Body of pancreas (tissue), 4 donors: ENCODE measurements around the gene KRT34. TPM values are rescaled to one million over a fixed set of nuclear protein-coding genes. Genes with fewer than 3 reads are reported as not detected.

Source experiments
- ATAC-seq: fragments of 150-250 bp; one replicate; pipeline ENCODE4 v1.9.1; 2016
- DNase-seq, 4 donors: peaks; one replicate each; pipeline ENCODE4 v3.0.0-alpha.2; 2019
- H3K27ac ChIP-seq, 4 donors: fragments of 200-600 bp; sonication (generic); 1 replicate in 3 of 4; 2 replicates in 1 of 4; pipeline versions ENCODE4 v1.5.1 to v1.6.1; 2016 to 2019; ENCODE audit warnings: mild to moderate bottlenecking in 1 of 4, mixed read lengths in 1 of 4, moderate library complexity in 1 of 4
- H3K27me3 ChIP-seq, 2 donors: fragments of 200-600 bp; sonication (generic); one replicate each; pipeline ENCODE4 v1.6.0; 2016; ENCODE audit warnings: mild to moderate bottlenecking in 1 of 2
- H3K36me3 ChIP-seq, 2 donors: fragments of 200-600 bp; sonication (generic); replicated peaks in 1 of 2; 2 replicates each; pipeline ENCODE4 v1.5.1; 2016; ENCODE audit warnings: low read depth in 2 of 2; ENCODE audit not compliant: insufficient read depth in 1 of 2
- H3K4me1 ChIP-seq: fragments of 200-600 bp; sonication (generic); one replicate; pipeline ENCODE4 v1.6.0; 2016
- H3K4me3 ChIP-seq, 2 donors: fragments of 200-600 bp; sonication (generic); 1 replicate in 1 of 2; 2 replicates in 1 of 2; pipeline ENCODE4 v1.5.1; 2016 to 2019
- H3K9me3 ChIP-seq, 3 donors: fragments of 200-600 bp; sonication (generic); 1 replicate in 2 of 3; 2 replicates in 1 of 3; pipeline ENCODE4 v1.5.1; 2016
- CTCF ChIP-seq, 7 experiments: fragments of 450-650 bp in 4 of 7; fragments of 200-600 bp in 3 of 7; sonication (generic) in 3 of 7; IDR thresholded peaks; one replicate each; pipeline ENCODE4 v1.5.1; 2016 to 2019; ENCODE audit warnings: antibody characterized with exemption in 7 of 7
- POLR2A ChIP-seq, 3 donors: fragments of 450-650 bp; IDR thresholded peaks; one replicate each; pipeline ENCODE4 v1.6.1; 2016; ENCODE audit warnings: antibody characterized with exemption in 3 of 3, mild to moderate bottlenecking in 2 of 3
- WGBS, 2 donors: methylation state at CpG; one replicate each; pipeline ENCODE4 v1.1.5; 2017; 5-methylcytosine and 5-hydroxymethylcytosine counted together
- intact Hi-C: fragments of 100-400 bp; cut with DNase I; formaldehyde crosslinking; loops from one replicate; pipeline ENCODE4 v1.15.1; 2023
- total RNA-seq, 2 donors: library from RNA; depleted of rRNA; stranded (reverse); fragments of >200 nt; gene quantifications; one replicate each; pipeline ENCODE4 v1.1.0, GENCODE V29; 2016

Gene KRT34
- total RNA-seq, 2 donors from 2014 or later = not detected

GRCh38 chr17:41421617-41422016 is 39.5 kb upstream of the KRT34 start:
- H3K4me3 ChIP-seq = no peak overlapping the region
- no peak for TF ChIP-seq CTCF (IDR thresholded peaks at IDR 0.05)
- no peak for TF ChIP-seq POLR2A (IDR thresholded peaks at IDR 0.05)
- DNase-seq (no peak), ATAC-seq (no peak)
- intact Hi-C loops = no loop called here
- no peak overlapping the region for H3K27ac ChIP-seq
- no peaks in the 10 kb centered on the region for H3K27me3 ChIP-seq
- H3K9me3 ChIP-seq = no peaks in the 10 kb centered on the region
- H3K36me3 ChIP-seq = no peaks in the 10 kb centered on the region
- H3K4me1 ChIP-seq = no peaks in the 10 kb centered on the region
- 57 to 71% methylated on average over 4 of the region's 4 CpGs for WGBS, 2 donors

- ATAC-seq (no peak), DNase-seq (no peak)
- TF ChIP-seq POLR2A (IDR thresholded peaks at IDR 0.05) (no peak), CTCF (IDR thresholded peaks at IDR 0.05) (no peak)
- Histone ChIP-seq H3K4me1 (no peaks in the 10 kb centered on the region), H3K36me3 (no peaks in the 10 kb centered on the region), H3K4me3 (no peak overlapping the region), H3K27me3 (no peaks in the 10 kb centered on the region), H3K27ac (no peak overlapping the region), H3K9me3 (no peaks in the 10 kb centered on the region)
- intact Hi-C loops = no loop called here
- 56 to 73% methylated on average over 7 to 9 of the region's 9 CpGs for WGBS, 2 donors
Measured at GRCh38 chr17:41421116-41421515, 39.0 kb upstream of the KRT34 start.

- no peak for ATAC-seq
- 53 to 71% methylated on average over 4 of the region's 4 CpGs for WGBS, 2 donors
- intact Hi-C loops = no loop called here
Measured at GRCh38 chr17:41420134-41420533, 38.0 kb upstream of the KRT34 start.

GRCh38 chr17:41419716-41420115 is 37.6 kb upstream of the KRT34 start:
- Histone ChIP-seq H3K36me3 (no peaks in the 10 kb centered on the region), H3K4me3 (no peak overlapping the region), H3K9me3 (no peaks in the 10 kb centered on the region), H3K27me3 (no peaks in the 10 kb centered on the region), H3K4me1 (no peaks in the 10 kb centered on the region), H3K27ac (no peak overlapping the region)
- no peak for DNase-seq
- WGBS, 2 donors = 85 to 93% methylated on average over 4 of the region's 4 CpGs
- intact Hi-C loops = no loop called here
- ATAC-seq = no peak
- TF ChIP-seq POLR2A (IDR thresholded peaks at IDR 0.05) = no peak
- no peak for TF ChIP-seq CTCF (IDR thresholded peaks at IDR 0.05)

More at GRCh38 chr17:41420134-41420533, 38.0 kb upstream of the KRT34 start:
- no peaks in the 10 kb centered on the region for H3K9me3 ChIP-seq
- DNase-seq = no peak
- H3K4me1 ChIP-seq = no peaks in the 10 kb centered on the region
- TF ChIP-seq POLR2A (IDR thresholded peaks at IDR 0.05) (no peak), CTCF (IDR thresholded peaks at IDR 0.05) (no peak)
- no peaks in the 10 kb centered on the region for H3K27me3 ChIP-seq
- H3K36me3 ChIP-seq = no peaks in the 10 kb centered on the region
- H3K27ac ChIP-seq = no peak overlapping the region
- no peak overlapping the region for H3K4me3 ChIP-seq

GRCh38 chr17:41418116-41418860 is 36.2 kb upstream of the KRT34 start:
- H3K27me3 ChIP-seq = no peaks in the 10 kb centered on the region
- WGBS, 2 donors = 85% methylated on average over 7 of the region's 7 CpGs
- H3K27ac ChIP-seq = no peak overlapping the region
- no peaks in the 10 kb centered on the region for H3K9me3 ChIP-seq
- DNase-seq = no peak
- no peak for ATAC-seq
- no peaks in the 10 kb centered on the region for H3K36me3 ChIP-seq
- no peak overlapping the region for H3K4me3 ChIP-seq
- intact Hi-C loops = no loop called here
- TF ChIP-seq POLR2A (IDR thresholded peaks at IDR 0.05) = no peak
- H3K4me1 ChIP-seq = no peaks in the 10 kb centered on the region
